GM12874 (cell line): ENCODE data around the gene DST.

Experiments
- TF ChIP-seq, protein P1 (sequence below): IDR thresholded peaks from 2 replicates; pipeline ENCODE4 v1.5.1; 2011; ENCODE audit warnings: low read depth, mild to moderate bottlenecking, control low read depth, low read length, moderate library complexity; ENCODE audit not compliant: insufficient read depth

Gene DST

DNA sequence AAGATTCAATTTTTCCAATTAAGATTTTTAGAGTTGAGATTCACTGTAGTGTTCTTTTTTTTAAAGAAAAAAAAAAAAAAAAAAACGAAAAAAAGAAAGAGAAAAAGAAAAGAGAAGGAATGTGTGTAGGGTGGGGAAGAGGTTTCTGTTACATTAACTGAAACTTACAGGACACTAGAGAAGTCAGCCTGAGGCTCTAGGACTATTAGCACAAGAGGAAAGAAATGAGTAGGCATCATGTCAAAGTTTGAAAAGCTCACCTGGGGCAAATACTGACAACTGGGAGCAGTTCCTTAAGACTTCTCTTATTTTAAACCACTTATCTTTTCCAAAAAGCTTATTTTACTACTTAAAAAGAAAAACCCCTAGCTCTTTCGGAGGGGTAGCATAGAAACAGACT lies 185.9 kb downstream of the DST start:
- TF ChIP-seq, protein P1, sequence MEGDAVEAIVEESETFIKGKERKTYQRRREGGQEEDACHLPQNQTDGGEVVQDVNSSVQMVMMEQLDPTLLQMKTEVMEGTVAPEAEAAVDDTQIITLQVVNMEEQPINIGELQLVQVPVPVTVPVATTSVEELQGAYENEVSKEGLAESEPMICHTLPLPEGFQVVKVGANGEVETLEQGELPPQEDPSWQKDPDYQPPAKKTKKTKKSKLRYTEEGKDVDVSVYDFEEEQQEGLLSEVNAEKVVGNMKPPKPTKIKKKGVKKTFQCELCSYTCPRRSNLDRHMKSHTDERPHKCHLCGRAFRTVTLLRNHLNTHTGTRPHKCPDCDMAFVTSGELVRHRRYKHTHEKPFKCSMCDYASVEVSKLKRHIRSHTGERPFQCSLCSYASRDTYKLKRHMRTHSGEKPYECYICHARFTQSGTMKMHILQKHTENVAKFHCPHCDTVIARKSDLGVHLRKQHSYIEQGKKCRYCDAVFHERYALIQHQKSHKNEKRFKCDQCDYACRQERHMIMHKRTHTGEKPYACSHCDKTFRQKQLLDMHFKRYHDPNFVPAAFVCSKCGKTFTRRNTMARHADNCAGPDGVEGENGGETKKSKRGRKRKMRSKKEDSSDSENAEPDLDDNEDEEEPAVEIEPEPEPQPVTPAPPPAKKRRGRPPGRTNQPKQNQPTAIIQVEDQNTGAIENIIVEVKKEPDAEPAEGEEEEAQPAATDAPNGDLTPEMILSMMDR, result no peak

DNA sequence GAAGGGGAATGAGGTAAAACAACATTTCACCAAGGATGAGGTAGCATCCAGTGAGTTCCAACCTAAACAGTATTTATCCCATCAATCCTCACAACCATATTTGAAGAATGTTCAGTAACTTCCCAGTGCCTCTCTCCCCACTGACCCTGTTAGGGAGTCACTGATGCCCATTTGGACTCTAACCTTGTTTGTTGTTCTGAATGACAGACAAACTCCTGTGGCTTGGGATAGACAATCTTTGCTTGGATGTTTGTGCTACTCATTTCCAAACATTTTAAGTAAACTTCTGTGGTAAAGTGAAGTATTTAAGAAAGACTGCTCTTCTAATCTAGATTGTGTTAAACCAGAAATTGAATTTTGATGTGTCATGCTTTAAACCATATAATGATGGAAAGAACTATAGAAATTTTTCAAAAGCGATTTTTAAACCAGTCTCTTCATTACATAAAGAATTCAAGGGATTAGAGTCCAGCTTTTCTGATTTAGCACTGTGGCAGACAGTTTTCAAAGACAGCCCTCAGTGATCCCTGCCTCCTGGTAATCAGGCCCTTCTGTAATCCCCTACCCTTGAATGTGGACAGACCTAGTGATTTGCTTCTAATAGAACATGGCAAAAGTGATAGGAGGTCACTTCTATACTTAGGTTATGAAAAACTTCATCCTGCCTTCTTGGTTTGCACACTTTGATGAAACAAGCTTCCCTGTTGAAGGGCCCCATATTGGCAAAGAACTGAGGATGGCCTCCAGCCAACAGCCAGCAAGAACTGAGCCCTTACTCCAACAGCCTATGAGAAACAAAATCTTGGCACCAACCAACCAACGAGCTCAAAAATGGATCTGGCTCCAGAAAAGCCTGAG lies 191.6 kb downstream of the DST start:
- TF ChIP-seq, protein P1, result no peak

DNA sequence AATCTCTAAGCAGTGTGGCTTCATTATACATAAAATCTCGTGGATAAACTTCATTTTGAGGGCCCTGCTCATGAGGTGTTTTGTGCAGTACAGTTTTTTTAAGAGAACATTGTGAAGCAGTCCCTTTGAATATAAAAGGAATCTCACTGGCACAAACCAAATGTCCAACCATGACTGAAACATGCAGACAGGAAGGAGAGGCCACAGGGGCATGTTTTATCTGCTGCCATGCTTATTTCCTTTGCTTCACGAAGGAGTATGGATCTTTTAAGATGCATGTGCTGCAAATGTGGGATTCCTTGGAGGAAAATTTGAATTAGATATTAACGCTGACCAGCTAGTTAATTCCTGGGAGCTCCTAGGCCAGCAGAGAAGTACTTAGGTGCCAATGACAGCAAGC lies 192.3 kb downstream of the DST start:
- TF ChIP-seq, protein P1, result no peak

DNA sequence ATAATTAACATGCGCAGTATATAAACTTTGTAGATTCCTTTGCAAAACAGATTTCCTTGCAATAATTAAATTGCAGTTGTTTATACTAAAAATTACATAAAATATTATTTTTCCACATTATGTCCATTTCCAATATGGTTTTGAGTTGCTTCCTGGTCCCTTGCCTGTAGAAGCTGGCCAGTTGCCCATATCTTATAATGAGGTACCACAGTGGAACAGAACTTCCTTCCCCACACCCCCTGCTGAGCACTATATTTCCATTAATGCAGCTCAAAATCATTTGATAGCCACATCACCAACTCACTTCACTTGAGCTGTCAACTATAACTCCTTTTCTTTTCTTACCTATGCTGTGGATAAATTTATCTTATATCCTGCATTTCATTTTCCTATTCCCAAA lies 194.6 kb downstream of the DST start:
- TF ChIP-seq, protein P1, result no peak

GRCh38 chr6:56445818-56446217 lies 196.9 kb downstream of the DST start:
- TF ChIP-seq, protein P1, result no peak

DNA sequence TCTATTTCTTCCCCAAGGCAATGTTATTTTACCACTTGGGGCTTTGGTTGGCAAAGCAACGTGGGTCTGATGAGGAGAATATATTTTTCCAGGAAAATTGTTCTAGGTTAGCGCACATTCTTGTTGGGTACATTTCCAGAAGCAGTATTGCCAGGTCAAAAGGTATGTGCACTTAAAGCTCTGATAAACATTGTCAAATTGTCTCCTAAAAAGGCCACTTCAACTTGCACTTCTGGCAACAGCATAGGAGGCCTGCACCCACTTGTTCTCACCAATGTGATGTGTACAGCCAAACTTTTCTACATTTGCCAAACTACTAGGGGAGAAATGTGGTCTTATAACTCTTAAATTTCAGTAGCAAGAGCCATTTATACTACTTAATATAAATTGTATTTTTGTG lies 197.8 kb downstream of the DST start:
- TF ChIP-seq, protein P1, result no peak

DNA sequence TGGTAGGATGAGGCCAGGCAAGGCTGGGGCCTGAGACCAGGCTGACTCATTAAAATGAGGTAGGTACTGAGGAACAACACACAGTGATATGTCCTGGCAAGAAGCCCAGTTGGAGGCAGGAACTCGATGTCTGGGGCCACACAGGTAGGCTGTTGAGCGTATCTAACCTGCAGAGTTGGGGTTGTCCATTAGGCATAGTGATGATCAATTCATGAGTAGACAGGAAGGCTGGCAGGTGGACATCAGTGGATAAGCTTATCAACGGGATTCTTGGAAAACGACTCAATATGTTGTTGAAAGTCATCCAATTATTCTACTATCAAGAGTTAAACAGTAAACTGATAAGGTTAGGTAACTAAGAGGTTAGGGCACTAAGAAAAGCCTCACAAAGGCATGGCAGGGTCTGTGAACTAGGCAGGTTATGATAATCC lies 202.1 kb downstream of the DST start:
- TF ChIP-seq, protein P1, result no peak
